H1 (cell line): ENCODE data around the gene ZNF423. TPM values are rescaled to one million over a fixed set of nuclear protein-coding genes. Genes with fewer than 3 reads are reported as not detected.

ENCODE experiments used
- CTCF ChIA-PET: fragments of 300-600 bp; sonication (Branson Sonifier 250); formaldehyde crosslinking; loops from one replicate; lab custom pipeline; 2021; ENCODE audit not compliant: partially characterized antibody; lab: Charles Lee
- POLR2A ChIA-PET: fragments of 300-600 bp; sonication (Branson Sonifier 250); formaldehyde crosslinking; loops from one replicate; lab custom pipeline; 2021; ENCODE audit warnings: inconsistent platforms; ENCODE audit not compliant: partially characterized antibody; lab: Charles Lee
- DNase-seq, 2 experiments: peaks; one replicate each; pipeline versions ENCODE4 v3.0.0 to v3.0.0-alpha.2; 2010 to 2022; ENCODE audit warnings: low spot score in 2 of 2, low read depth in 1 of 2, mixed read lengths in 1 of 2
- FAIRE-seq: peaks from 2 replicates; lab custom pipeline; 2011; peaks lifted over from hg19 to GRCh38; lab: Jason Lieb, UNC
- H2AFZ ChIP-seq: 2 replicates; pipeline ENCODE4 v1.8.1; 2012; ENCODE audit warnings: low read length, inconsistent platforms
- H2AK5ac ChIP-seq: 2 replicates; pipeline ENCODE4 v1.6.1; 2013; ENCODE audit warnings: low read depth, low read length
- H2BK120ac ChIP-seq: replicated peaks from 2 replicates; pipeline ENCODE3; 2013; ENCODE audit warnings: low read depth, low read length, inconsistent platforms
- H2BK12ac ChIP-seq: 2 replicates; pipeline ENCODE4 v1.6.1; 2013; ENCODE audit warnings: low read depth, low read length
- H2BK15ac ChIP-seq: 2 replicates; pipeline ENCODE4 v1.6.1; 2013; ENCODE audit warnings: low read length
- H2BK20ac ChIP-seq: 2 replicates; pipeline ENCODE4 v1.6.1; 2013; ENCODE audit warnings: low read length
- H2BK5ac ChIP-seq: 2 replicates; pipeline ENCODE4 v1.6.1; 2013; ENCODE audit warnings: low read depth, low read length
- H3K14ac ChIP-seq: 2 replicates; pipeline ENCODE4 v1.6.1; 2013; ENCODE audit warnings: inconsistent platforms; ENCODE audit not compliant: insufficient read length
- H3K18ac ChIP-seq: 2 replicates; pipeline ENCODE4 v1.6.1; 2013; ENCODE audit warnings: low read length; ENCODE audit errors: extremely low read depth
- H3K23ac ChIP-seq: 2 replicates; pipeline ENCODE4 v1.6.1; 2013; ENCODE audit warnings: inconsistent platforms; ENCODE audit not compliant: insufficient read length
- H3K23me2 ChIP-seq: 2 replicates; pipeline ENCODE4 v1.6.1; 2013; ENCODE audit warnings: low read depth, low read length
- H3K27ac ChIP-seq: 2 replicates; pipeline ENCODE4 v1.6.1; 2011; ENCODE audit warnings: low read depth, low read length, inconsistent platforms
- H3K27me3 ChIP-seq, 4 experiments: replicated peaks in 1 of 4; 1 replicate in 1 of 4; 2 replicates in 3 of 4; pipeline versions ENCODE4 v1.6.1 to v1.8.1; 2011 to 2013; ENCODE audit warnings: low read length in 3 of 4, mild to moderate bottlenecking in 3 of 4, inconsistent platforms in 2 of 4, mixed read lengths in 2 of 4, moderate library complexity in 1 of 4; ENCODE audit not compliant: control insufficient read depth in 3 of 4, insufficient read depth in 3 of 4; ENCODE audit errors: extremely low read depth in 1 of 4
- H3K36me3 ChIP-seq, 4 experiments: 2 replicates each; pipeline versions ENCODE4 v1.6.1 to v1.8.1; 2011 to 2013; ENCODE audit warnings: mild to moderate bottlenecking in 4 of 4, low read length in 3 of 4, moderate library complexity in 2 of 4, control low read depth in 1 of 4, inconsistent platforms in 1 of 4; ENCODE audit not compliant: insufficient read depth in 4 of 4, control insufficient read depth in 2 of 4
- H3K4ac ChIP-seq: replicated peaks from 2 replicates; pipeline ENCODE3; 2013; ENCODE audit warnings: low read length, low read depth, mixed read lengths, inconsistent platforms; ENCODE audit not compliant: insufficient read length
- H3K4me1 ChIP-seq, 4 experiments: replicated peaks in 1 of 4; 1 replicate in 1 of 4; 2 replicates in 3 of 4; pipeline versions ENCODE4 v1.6.1 to v1.8.1; 2011 to 2013; ENCODE audit warnings: low read length in 3 of 4, inconsistent platforms in 2 of 4, mixed read lengths in 1 of 4; ENCODE audit not compliant: insufficient read depth in 4 of 4, control insufficient read depth in 3 of 4
- H3K4me2 ChIP-seq, 2 experiments: 2 replicates each; pipeline versions ENCODE4 v1.6.1 to v1.8.1; 2011 to 2013; ENCODE audit warnings: low read depth in 2 of 2, low read length in 2 of 2, control low read depth in 1 of 2, inconsistent platforms in 1 of 2, mild to moderate bottlenecking in 1 of 2; ENCODE audit not compliant: insufficient read depth in 1 of 2
- H3K4me3 ChIP-seq, 4 experiments: fragments of 200-600, 300-600 bp in 1 of 4; sonication (generic), shearing (Covaris generic), sonication (Bioruptor Twin) in 1 of 4; 2 replicates each; pipeline versions ENCODE4 v1.5.1 to v1.8.1; 2011 to 2016; ENCODE audit warnings: low read length in 4 of 4, low read depth in 3 of 4, control low read depth in 2 of 4, inconsistent platforms in 2 of 4, mild to moderate bottlenecking in 2 of 4, mixed read lengths in 1 of 4, moderate library complexity in 1 of 4; ENCODE audit not compliant: insufficient read depth in 2 of 4; ENCODE audit errors: extremely low read depth in 1 of 4
- H3K56ac ChIP-seq: replicated peaks from 2 replicates; pipeline ENCODE3; 2013; ENCODE audit warnings: low read depth, mild to moderate bottlenecking, mixed read lengths, low read length, inconsistent platforms; ENCODE audit not compliant: insufficient read length
- H3K79me1 ChIP-seq: 2 replicates; pipeline ENCODE4 v1.6.1; 2013; ENCODE audit warnings: low read depth, low read length, control low read depth
- H3K79me2 ChIP-seq, 2 experiments: 2 replicates each; pipeline versions ENCODE4 v1.6.1 to v1.8.1; 2012 to 2013; ENCODE audit warnings: low read length in 2 of 2, mild to moderate bottlenecking in 2 of 2, inconsistent platforms in 1 of 2; ENCODE audit not compliant: insufficient read depth in 2 of 2, control insufficient read depth in 1 of 2
- H3K9ac ChIP-seq, 4 experiments: replicated peaks in 1 of 4; 1 replicate in 1 of 4; 2 replicates in 3 of 4; pipeline versions ENCODE4 v1.6.1 to v1.8.1; 2011 to 2013; ENCODE audit warnings: low read depth in 3 of 4, low read length in 3 of 4, control low read depth in 2 of 4, mild to moderate bottlenecking in 2 of 4, moderate library complexity in 2 of 4, inconsistent platforms in 1 of 4; ENCODE audit errors: extremely low read depth in 1 of 4
- H3K9me3 ChIP-seq, 2 experiments: 2 replicates each; pipeline versions ENCODE4 v1.6.1 to v1.8.1; 2012 to 2013; ENCODE audit warnings: mild to moderate bottlenecking in 2 of 2, moderate library complexity in 2 of 2, control low read depth in 1 of 2, inconsistent platforms in 1 of 2, low read depth in 1 of 2, low read length in 1 of 2, mixed read lengths in 1 of 2; ENCODE audit not compliant: insufficient read depth in 2 of 2
- H4K20me1 ChIP-seq, 2 experiments: replicated peaks in 1 of 2; 2 replicates each; pipeline versions ENCODE3 to v1.8.1; 2011 to 2013; ENCODE audit warnings: inconsistent platforms in 2 of 2, low read length in 2 of 2, mild to moderate bottlenecking in 1 of 2; ENCODE audit not compliant: insufficient read depth in 2 of 2, control insufficient read depth in 1 of 2
- H4K5ac ChIP-seq: 2 replicates; pipeline ENCODE4 v1.6.1; 2013; ENCODE audit warnings: low read length, low read depth, mixed read lengths, inconsistent platforms; ENCODE audit not compliant: insufficient read length
- H4K8ac ChIP-seq: 2 replicates; pipeline ENCODE4 v1.8.0; 2013; ENCODE audit warnings: mild to moderate bottlenecking, moderate library complexity, low read length, inconsistent platforms; ENCODE audit not compliant: insufficient read depth; ENCODE audit errors: extremely low read depth
- H4K91ac ChIP-seq: replicated peaks from 2 replicates; pipeline ENCODE3; 2013; ENCODE audit warnings: low read length, mixed read lengths, inconsistent platforms; ENCODE audit not compliant: insufficient read length
- BCL11A ChIP-seq, 2 experiments: IDR thresholded peaks; one replicate each; pipeline ENCODE4 v1.6.1; 2011; ENCODE audit warnings: low read depth in 2 of 2, low read length in 2 of 2, mild to moderate bottlenecking in 2 of 2
- CBX8 ChIP-seq: fragments of 300-800, 300-1000 bp; sonication (generic); IDR thresholded peaks from 2 replicates; pipeline ENCODE4 v1.7.1; 2016; ENCODE audit warnings: low read depth, low read length, borderline replicate concordance
- EGR1 ChIP-seq: IDR thresholded peaks from 2 replicates; pipeline ENCODE4 v1.6.1; 2011; ENCODE audit warnings: low read depth, low read length, borderline replicate concordance
- EP300 ChIP-seq, 2 experiments: IDR thresholded peaks; 1 replicate in 1 of 2; 2 replicates in 1 of 2; pipeline ENCODE4 v1.6.1; 2011 to 2012; ENCODE audit warnings: low read depth in 2 of 2, low read length in 2 of 2, mild to moderate bottlenecking in 2 of 2, borderline replicate concordance in 1 of 2, inconsistent platforms in 1 of 2, moderate library complexity in 1 of 2
- JUN ChIP-seq: IDR thresholded peaks from 2 replicates; pipeline ENCODE4 v1.6.1; 2011; ENCODE audit warnings: low read depth, mild to moderate bottlenecking, improper control_type of control experiment, low read length
- PHF8 ChIP-seq: fragments of 200-600 bp; sonication (generic); conservative IDR thresholded peaks from 2 replicates; pipeline ENCODE4 v1.7.1; 2012; ENCODE audit warnings: low read depth, mild to moderate bottlenecking, inconsistent platforms, low read length, moderate library complexity
- POLR2AphosphoS5 ChIP-seq: IDR thresholded peaks from 2 replicates; pipeline ENCODE4 v1.6.1; 2011; ENCODE audit warnings: low read depth, low read length
- RNF2 ChIP-seq: fragments of 200-900, 300-1000 bp; sonication (generic); IDR thresholded peaks from 2 replicates; pipeline ENCODE4 v1.7.1; 2016; ENCODE audit warnings: borderline replicate concordance, low read depth, mild to moderate bottlenecking, antibody characterized with exemption, low read length; ENCODE audit not compliant: poor library complexity, severe bottlenecking; ENCODE audit errors: missing control alignments
- ZNF274 ChIP-seq: IDR thresholded peaks from 2 replicates; pipeline ENCODE4 v1.7.0; 2012; ENCODE audit warnings: low read length, borderline replicate concordance; ENCODE audit errors: extremely low read depth
- WGBS, 2 experiments: shearing (Covaris generic) in 1 of 2; methylation state at CpG; one replicate each; pipeline versions ENCODE4 v1.1.6 to v1.1.7; 2013 to 2015; ENCODE audit warnings: low lambda C conversion rate in 2 of 2, mixed read lengths in 2 of 2, inconsistent platforms in 1 of 2, low coverage in 1 of 2, missing lambda C conversion rate in 1 of 2; ENCODE audit not compliant: insufficient replicate concordance in 2 of 2, insufficient coverage in 1 of 2, insufficient read length in 1 of 2; ENCODE audit errors: extremely low coverage in 1 of 2, missing lambda C conversion rate in 1 of 2; 5-methylcytosine and 5-hydroxymethylcytosine counted together
- polyA plus RNA-seq, 7 experiments: library from polyadenylated mRNA; depleted of rRNA in 3 of 7; stranded (reverse) in 5 of 7; unstranded in 2 of 7; fragments of >200 nt in 5 of 7; fragments of 200-250 nt in 2 of 7; gene quantifications; 1 replicate in 5 of 7; 2 replicates in 1 of 7; 4 replicates in 1 of 7; pipeline versions ENCODE4 v1.2.1 to v1.2.3, GENCODE V29; 2011 to 2013; ENCODE audit warnings: missing spikeins in 2 of 7, mixed read lengths in 2 of 7
- total RNA-seq: library from RNA; stranded (reverse); fragmentation: NEBNext Ultra II Directional; extraction: Animal tissue kit (Norgen Biotek cat#: 25700); gene quantifications from 2 replicates; pipeline ENCODE4 v1.2.1, GENCODE V29; 2021
- TF ChIP-seq, protein P1 (sequence below): IDR thresholded peaks from 2 replicates; pipeline ENCODE4 v1.6.1; 2012; ENCODE audit warnings: inconsistent platforms
- TF ChIP-seq, protein P2 (sequence below): IDR thresholded peaks from 2 replicates; pipeline ENCODE4 v1.6.1; 2012; ENCODE audit warnings: inconsistent platforms

Gene ZNF423
- total and polyA plus RNA-seq, 2 of the 8 experiments (the other 6 are each of a cell fraction or from before 2014, with no cell fraction given), result 38.2 to 52.3 TPM

DNA sequence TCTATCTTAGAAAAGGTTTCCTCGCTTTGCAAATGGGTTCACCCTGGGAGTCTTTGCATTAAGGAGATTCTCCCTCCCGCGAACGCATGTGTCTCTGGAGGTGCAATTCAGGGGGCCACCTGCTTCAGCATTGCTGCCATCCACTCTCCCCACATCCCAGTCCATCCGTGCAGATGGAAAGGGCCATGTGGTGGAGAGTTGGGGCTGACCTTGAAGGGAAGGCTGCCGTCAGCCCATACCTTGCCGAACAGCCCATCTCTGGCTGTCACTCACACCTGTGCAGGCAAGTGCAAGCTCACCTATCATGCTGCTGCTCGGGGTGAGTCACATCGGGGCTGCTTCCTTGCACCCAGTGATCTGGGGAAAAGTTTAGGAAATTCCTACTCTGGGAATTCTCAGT, 106.1 kb downstream of the ZNF423 start:
- POLR2A ChIA-PET, result no interaction called here
- DNase-seq (no peak), FAIRE-seq (no peak)
- Histone ChIP-seq H3K18ac (peak overlapping the region; percentile 62; the same call in 1 of the 2 replicates), H3K23me2 (no peaks in the 10 kb centered on the region; the same call in 1 of the 2 replicates), H3K27ac (no peak overlapping the region), H3K9me3 (no peaks in the 10 kb centered on the region), H2BK12ac (peak overlapping the region; percentile 92; the same call in 1 of the 2 replicates), H2BK5ac (peak overlapping the region; percentile 66; the same call in 1 of the 2 replicates), H2AK5ac (no peak overlapping the region), H3K14ac (no peak overlapping the region), H3K79me2 (peaks cover 0 to 44% of the 10 kb centered on the region in 2 experiments; a peak in 2 of 4 replicates), H3K4ac (peak overlapping the region; percentile 82), H3K9ac (no peak overlapping the region), H2AFZ (no peak overlapping the region), H4K8ac (0 out of 2 replicates have a peak overlapping the region, but pooled peaks have one; percentile 38), H3K23ac (no peak overlapping the region), H3K4me3 (no peak overlapping the region), H4K91ac (peak overlapping the region; percentile 86), H4K5ac (no peak overlapping the region), H2BK120ac (no peak overlapping the region), H4K20me1 (peaks cover 0 to 5% of the 10 kb centered on the region in 2 experiments), H2BK20ac (peak overlapping the region; percentile 95), H3K4me2 (peak overlapping the region; percentile 10 to 42; a peak in 3 of 4 replicates), H3K56ac (no peak overlapping the region), H2BK15ac (0 out of 2 replicates have a peak overlapping the region, but pooled peaks have one; percentile 53), H3K27me3 (no peaks in the 10 kb centered on the region), H3K79me1 (peaks cover 8% of the 10 kb centered on the region), H3K36me3 (no peaks in the 10 kb centered on the region), H3K4me1 (peaks cover 12 to 31% (median 20%) of the 10 kb centered on the region in 4 experiments)
- CTCF ChIA-PET, result interaction anchor here (0.8 kb wide), 1 partner anchor 11 kb away, joined by 3 read pairs; no protein-coding TSS in a partner anchor
- TF ChIP-seq RNF2, result no peak
- no peak for TF ChIP-seq BCL11A (IDR thresholded peaks at IDR 0.05; ENCODE audit: low read depth in 2 of 2, low read length in 2 of 2)
- TF ChIP-seq, protein P1, sequence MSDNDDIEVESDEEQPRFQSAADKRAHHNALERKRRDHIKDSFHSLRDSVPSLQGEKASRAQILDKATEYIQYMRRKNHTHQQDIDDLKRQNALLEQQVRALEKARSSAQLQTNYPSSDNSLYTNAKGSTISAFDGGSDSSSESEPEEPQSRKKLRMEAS, result peak; percentile 47
- no peak for TF ChIP-seq ZNF274
- no peak for TF ChIP-seq EGR1
- TF ChIP-seq, protein P2, sequence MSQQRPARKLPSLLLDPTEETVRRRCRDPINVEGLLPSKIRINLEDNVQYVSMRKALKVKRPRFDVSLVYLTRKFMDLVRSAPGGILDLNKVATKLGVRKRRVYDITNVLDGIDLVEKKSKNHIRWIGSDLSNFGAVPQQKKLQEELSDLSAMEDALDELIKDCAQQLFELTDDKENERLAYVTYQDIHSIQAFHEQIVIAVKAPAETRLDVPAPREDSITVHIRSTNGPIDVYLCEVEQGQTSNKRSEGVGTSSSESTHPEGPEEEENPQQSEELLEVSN, result 0 out of 2 replicates have a peak, but pooled peaks have one; percentile 10
- TF ChIP-seq CBX8, result no peak
- no peak for TF ChIP-seq EP300 (IDR thresholded peaks at IDR 0.05; ENCODE audit: borderline replicate concordance in 1 of 2, low read depth in 2 of 2, low read length in 2 of 2)
- no peak for TF ChIP-seq PHF8
- no peak for TF ChIP-seq JUN
- TF ChIP-seq POLR2AphosphoS5, result no peak
- WGBS, 2 experiments, result 38% methylated on average over 9 of the region's 9 CpGs; no CpG with 5 or more reads in 1 of the 2 experiments
